SJSA1 (cell line): ENCODE measurements around the gene GORAB. TPM values are rescaled to one million over a fixed set of nuclear protein-coding genes. Genes with fewer than 3 reads are reported as not detected.

Experiments
- DNase-seq, 2 experiments: peaks; one replicate each; pipeline ENCODE4 v3.0.0-alpha.2; 2015 to 2020; ENCODE audit warnings: low spot score in 2 of 2, low read depth in 1 of 2
- H3K27ac ChIP-seq: fragments of 250-450 bp; sonication (Bioruptor Pico); 2 replicates; pipeline ENCODE4 v1.5.1; 2020; ENCODE audit warnings: mild to moderate bottlenecking, moderate library complexity
- H3K27me3 ChIP-seq: fragments of 250-450 bp; sonication (Bioruptor Pico); replicated peaks from 2 replicates; pipeline ENCODE4 v1.5.1; 2020; ENCODE audit warnings: mild to moderate bottlenecking, moderate library complexity
- H3K36me3 ChIP-seq: fragments of 250-450 bp; sonication (Bioruptor Pico); 2 replicates; pipeline ENCODE4 v1.5.1; 2020; ENCODE audit warnings: mild to moderate bottlenecking
- H3K4me1 ChIP-seq: fragments of 250-450 bp; sonication (Bioruptor Pico); replicated peaks from 2 replicates; pipeline ENCODE4 v1.6.1; 2021; ENCODE audit warnings: mild to moderate bottlenecking
- H3K4me3 ChIP-seq: fragments of 250-450 bp; sonication (Bioruptor Pico); 2 replicates; pipeline ENCODE4 v1.5.1; 2020; ENCODE audit warnings: mild to moderate bottlenecking
- H3K9me3 ChIP-seq: fragments of 250-450 bp; sonication (Bioruptor Pico); replicated peaks from 2 replicates; pipeline ENCODE4 v1.5.1; 2020; ENCODE audit warnings: mild to moderate bottlenecking
- total RNA-seq: library from RNA; depleted of rRNA; stranded (reverse); fragments of >200 nt; shearing (Covaris generic); gene quantifications from 2 replicates; pipeline ENCODE4 v1.2.3, GENCODE V29; 2014

Gene GORAB
- total RNA-seq, 1 experiment from 2014 or later: 14.8 TPM

GRCh38 chr1:170555370-170555769, 23.4 kb downstream of the GORAB start:
- no peaks in the 10 kb centered on the region for H3K4me1 ChIP-seq
- no peak overlapping the region for H3K27ac ChIP-seq
- no peaks in the 10 kb centered on the region for H3K27me3 ChIP-seq
- H3K4me3 ChIP-seq: no peak overlapping the region
- no peaks in the 10 kb centered on the region; the same call in 1 of the 2 replicates for H3K9me3 ChIP-seq
- H3K36me3 ChIP-seq: peaks cover 33% of the 10 kb centered on the region
- DNase-seq: no peak

- Histone ChIP-seq H3K9me3 (no peaks in the 10 kb centered on the region; the same call in 1 of the 2 replicates), H3K27ac (no peak overlapping the region), H3K36me3 (peaks cover 18% of the 10 kb centered on the region), H3K4me3 (no peak overlapping the region), H3K4me1 (peaks cover 15% of the 10 kb centered on the region), H3K27me3 (no peaks in the 10 kb centered on the region)
- DNase-seq: no peak
Measured at GRCh38 chr1:170556917-170557316, 25.0 kb downstream of the GORAB start.

- Histone ChIP-seq H3K27me3 (no peaks in the 10 kb centered on the region), H3K9me3 (no peaks in the 10 kb centered on the region; the same call in 1 of the 2 replicates), H3K27ac (no peak overlapping the region), H3K4me3 (no peak overlapping the region), H3K4me1 (peaks cover 34% of the 10 kb centered on the region), H3K36me3 (peaks cover 9% of the 10 kb centered on the region)
- DNase-seq: no peak
Measured at GRCh38 chr1:170558731-170559130, 26.8 kb downstream of the GORAB start.

- Histone ChIP-seq H3K27me3 (no peaks in the 10 kb centered on the region), H3K4me1 (peaks cover 36% of the 10 kb centered on the region), H3K27ac (no peak overlapping the region), H3K36me3 (peaks cover 5% of the 10 kb centered on the region), H3K9me3 (no peaks in the 10 kb centered on the region; the same call in 1 of the 2 replicates), H3K4me3 (no peak overlapping the region)
- DNase-seq: no peak
Measured at GRCh38 chr1:170559166-170559565, 27.2 kb downstream of the GORAB start.

- Histone ChIP-seq H3K4me1 (peaks cover 36% of the 10 kb centered on the region), H3K27ac (peak overlapping the region; percentile 14; the same call in 1 of the 2 replicates), H3K4me3 (no peak overlapping the region), H3K9me3 (no peaks in the 10 kb centered on the region; the same call in 1 of the 2 replicates), H3K36me3 (no peaks in the 10 kb centered on the region; the same call in 1 of the 2 replicates), H3K27me3 (no peaks in the 10 kb centered on the region)
- DNase-seq: peak in 1 of 2 experiments; percentile 14
Measured at GRCh38 chr1:170560681-170561285, 28.8 kb downstream of the GORAB start.

GRCh38 chr1:170562646-170563338, 30.8 kb downstream of the GORAB start:
- Histone ChIP-seq H3K27me3 (no peaks in the 10 kb centered on the region), H3K27ac (peak overlapping the region; percentile 88), H3K4me1 (peaks cover 36% of the 10 kb centered on the region), H3K4me3 (no peak overlapping the region), H3K36me3 (no peaks in the 10 kb centered on the region), H3K9me3 (no peaks in the 10 kb centered on the region; the same call in 1 of the 2 replicates)
- peak; percentile 82 for DNase-seq

GRCh38 chr1:170567214-170567613, 35.2 kb downstream of the GORAB start:
- Histone ChIP-seq H3K9me3 (no peaks in the 10 kb centered on the region), H3K27ac (no peak overlapping the region), H3K4me3 (no peak overlapping the region), H3K27me3 (no peaks in the 10 kb centered on the region), H3K36me3 (no peaks in the 10 kb centered on the region), H3K4me1 (peaks cover 18% of the 10 kb centered on the region)
- DNase-seq: no peak

- no peak for DNase-seq
- Histone ChIP-seq H3K36me3 (no peaks in the 10 kb centered on the region), H3K9me3 (no peaks in the 10 kb centered on the region)
Measured at GRCh38 chr1:170568197-170568596, 36.2 kb downstream of the GORAB start.

GRCh38 chr1:170576980-170577379, 45.0 kb downstream of the GORAB start:
- no peak for DNase-seq
- Histone ChIP-seq H3K9me3 (no peaks in the 10 kb centered on the region), H3K4me3 (no peak overlapping the region), H3K4me1 (no peaks in the 10 kb centered on the region), H3K36me3 (no peaks in the 10 kb centered on the region), H3K27ac (no peak overlapping the region), H3K27me3 (no peaks in the 10 kb centered on the region)

More at GRCh38 chr1:170568197-170568596, 36.2 kb downstream of the GORAB start:
- H3K27me3 ChIP-seq: no peaks in the 10 kb centered on the region
- H3K27ac ChIP-seq: no peak overlapping the region
- H3K4me1 ChIP-seq: peaks cover 8% of the 10 kb centered on the region
- no peak overlapping the region for H3K4me3 ChIP-seq

- Histone ChIP-seq H3K27me3 (no peaks in the 10 kb centered on the region), H3K36me3 (no peaks in the 10 kb centered on the region), H3K27ac (no peak overlapping the region), H3K9me3 (no peaks in the 10 kb centered on the region), H3K4me3 (no peak overlapping the region), H3K4me1 (no peaks in the 10 kb centered on the region)
- no peak for DNase-seq
Measured at GRCh38 chr1:170578359-170578758, 46.4 kb downstream of the GORAB start.

- DNase-seq: no peak
Measured at GRCh38 chr1:170580636-170581440, 48.9 kb downstream of the GORAB start.

GRCh38 chr1:170583186-170583585, 51.2 kb downstream of the GORAB start:
- DNase-seq: no peak
- H3K36me3 ChIP-seq: no peaks in the 10 kb centered on the region
- no peaks in the 10 kb centered on the region for H3K4me1 ChIP-seq
- H3K4me3 ChIP-seq: no peak overlapping the region
- no peak overlapping the region for H3K27ac ChIP-seq
- no peaks in the 10 kb centered on the region for H3K9me3 ChIP-seq
- no peaks in the 10 kb centered on the region for H3K27me3 ChIP-seq

More at GRCh38 chr1:170580636-170581440, 48.9 kb downstream of the GORAB start:
- H3K9me3 ChIP-seq: no peaks in the 10 kb centered on the region
- no peaks in the 10 kb centered on the region for H3K36me3 ChIP-seq
- no peaks in the 10 kb centered on the region for H3K4me1 ChIP-seq
- no peaks in the 10 kb centered on the region for H3K27me3 ChIP-seq
- no peak overlapping the region for H3K27ac ChIP-seq
- H3K4me3 ChIP-seq: no peak overlapping the region

GRCh38 chr1:170586321-170587252, 54.6 kb downstream of the GORAB start:
- Histone ChIP-seq H3K4me1 (no peaks in the 10 kb centered on the region), H3K27ac (no peak overlapping the region), H3K27me3 (no peaks in the 10 kb centered on the region), H3K4me3 (no peak overlapping the region), H3K36me3 (no peaks in the 10 kb centered on the region), H3K9me3 (no peaks in the 10 kb centered on the region)
- no peak for DNase-seq
